ENCODE data around the gene TMEM91.

The TMEM91 gene

DNA sequence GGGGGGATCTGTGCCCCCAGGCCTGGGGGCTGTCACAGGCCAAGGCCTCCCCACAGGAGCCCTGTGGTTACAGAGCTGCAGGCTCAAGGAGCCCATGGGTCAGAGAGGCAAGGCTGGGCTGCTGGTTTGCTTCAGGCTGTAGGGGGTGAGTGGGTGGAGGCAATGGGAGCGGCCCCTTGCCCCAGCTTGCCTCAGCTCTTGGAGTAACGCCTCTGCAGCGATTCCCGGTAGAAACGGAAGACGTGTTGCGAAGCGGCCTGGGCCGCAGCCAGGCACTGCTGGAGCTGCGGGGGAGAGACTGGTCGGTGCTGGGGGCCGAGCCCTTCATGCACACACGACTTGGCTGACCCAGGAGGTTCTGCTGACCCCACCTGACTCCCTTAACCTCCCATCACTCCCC, 10.1 kb downstream of the TMEM91 start:
- no peak for TF ChIP-seq CTCF (IDR thresholded peaks at IDR 0.05)
- Histone ChIP-seq H3K27me3 (no peaks in the 10 kb centered on the region), H3K27ac (no peak overlapping the region), H3K4me3 (no peak overlapping the region), H3K9me3 (no peaks in the 10 kb centered on the region), H3K4me1 (no peaks in the 10 kb centered on the region), H3K36me3 (peaks cover 20 to 94% (median 48%) of the 10 kb centered on the region in 3 donors)
- intact Hi-C loops (cut with DNase I; ENCODE audit: low total_unique reads), result no loop called here
- DNase-seq, result no peak

DNA sequence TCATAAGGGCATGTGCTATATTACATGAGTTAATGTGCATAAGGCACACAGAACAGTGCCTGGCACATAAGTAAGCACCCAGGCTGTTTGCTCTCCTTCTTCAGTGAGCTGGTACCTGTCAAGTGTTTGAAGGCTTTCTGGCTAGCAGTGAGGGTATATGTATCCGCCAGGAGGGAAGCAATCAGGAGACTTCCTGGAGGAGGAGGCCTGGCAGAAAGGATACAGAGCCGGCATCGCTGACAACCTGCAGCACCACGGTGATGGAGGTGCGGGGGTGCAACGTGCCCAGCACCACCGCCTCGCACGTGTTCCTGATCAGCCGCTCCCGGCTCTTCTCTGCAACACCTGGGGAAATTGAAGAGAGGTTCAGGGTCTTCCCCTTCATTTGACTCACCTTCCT, 15.3 kb downstream of the TMEM91 start:
- Histone ChIP-seq H3K9me3 (no peaks in the 10 kb centered on the region), H3K36me3 (peaks cover 24 to 62% (median 37%) of the 10 kb centered on the region in 3 donors), H3K27me3 (no peaks in the 10 kb centered on the region), H3K4me1 (peaks cover 0 to 14% (median 6%) of the 10 kb centered on the region in 4 donors), H3K27ac (no peak overlapping the region), H3K4me3 (no peak overlapping the region)
- no peak for TF ChIP-seq CTCF (IDR thresholded peaks at IDR 0.05)
- intact Hi-C loops (cut with DNase I; ENCODE audit: low total_unique reads), result no loop called here
- no peak for DNase-seq

GRCh38 chr19:41392775-41393174, 16.4 kb downstream of the TMEM91 start:
- Histone ChIP-seq H3K27ac (no peak overlapping the region), H3K27me3 (no peaks in the 10 kb centered on the region), H3K4me3 (no peak overlapping the region), H3K36me3 (peaks cover 21 to 51% (median 29%) of the 10 kb centered on the region in 3 donors), H3K4me1 (peaks cover 0 to 18% (median 8%) of the 10 kb centered on the region in 4 donors), H3K9me3 (no peaks in the 10 kb centered on the region)
- no peak for DNase-seq
- no peak for TF ChIP-seq CTCF (IDR thresholded peaks at IDR 0.05)
- intact Hi-C loops (cut with DNase I; ENCODE audit: low total_unique reads), result no loop called here

GRCh38 chr19:41395355-41395754, 19.0 kb downstream of the TMEM91 start:
- TF ChIP-seq CTCF (IDR thresholded peaks at IDR 0.05), result no peak
- intact Hi-C loops (cut with DNase I; ENCODE audit: low total_unique reads), result no loop called here
- no peak for DNase-seq
- Histone ChIP-seq H3K9me3 (no peaks in the 10 kb centered on the region), H3K4me1 (peaks cover 0 to 32% (median 20%) of the 10 kb centered on the region in 4 donors), H3K36me3 (peaks cover 13 to 25% (median 18%) of the 10 kb centered on the region in 3 donors), H3K27ac (no peak overlapping the region), H3K4me3 (no peak overlapping the region), H3K27me3 (no peaks in the 10 kb centered on the region)

DNA sequence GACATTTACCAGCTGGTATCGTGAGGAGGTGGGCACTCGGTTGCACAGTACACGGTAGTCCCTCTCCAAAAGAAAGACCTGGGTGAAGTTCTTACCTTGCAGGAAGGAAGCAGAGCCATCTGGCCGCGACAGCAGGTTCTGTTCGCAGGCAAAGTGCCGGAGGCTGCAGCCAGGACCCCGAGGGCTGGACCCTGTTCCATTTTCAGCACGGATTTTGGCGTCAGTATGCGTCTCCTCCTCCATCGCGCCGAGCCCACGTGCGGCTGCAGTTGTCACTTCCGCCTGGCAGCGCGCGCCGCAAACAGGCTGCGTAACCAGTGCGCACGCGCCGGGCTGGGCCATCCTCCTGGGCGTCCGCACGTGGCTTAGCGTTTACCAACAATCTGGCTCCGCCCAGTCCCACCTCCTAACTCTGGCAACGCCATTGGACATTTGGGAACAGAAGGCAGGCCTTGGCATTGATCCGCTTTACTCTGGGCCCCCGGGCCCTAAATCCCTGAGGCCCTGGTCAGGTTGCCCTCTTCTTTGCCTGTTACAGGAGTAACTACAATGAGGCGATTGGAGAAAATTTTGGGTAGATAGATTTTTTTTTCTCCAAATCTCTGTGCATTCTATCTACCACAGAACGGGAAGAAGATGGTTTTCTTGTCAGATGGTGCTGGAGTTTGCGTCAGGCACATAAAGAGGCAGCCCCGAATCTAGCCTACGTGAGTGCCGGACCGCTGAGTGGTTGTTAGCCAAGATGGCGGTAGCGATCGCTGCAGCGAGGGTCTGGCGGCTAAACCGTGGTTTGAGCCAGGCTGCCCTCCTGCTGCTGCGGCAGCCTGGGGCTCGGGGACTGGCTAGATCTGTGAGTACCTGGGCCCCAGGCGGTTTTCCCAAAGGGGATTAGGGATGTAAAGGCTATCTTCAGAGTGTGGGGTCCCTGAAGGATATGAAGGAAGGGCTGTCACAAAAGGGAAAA, 21.0 kb downstream of the TMEM91 start, which contains the start of the genes BCKDHA and EXOSC5:
TSS of gene BCKDHA (plus strand) at position 733 of the 964 bp plus-strand sequence. CDS start at position 743, 10 bp downstream.
TSS of gene EXOSC5 (minus strand) at position 274 of the 964 bp plus-strand sequence. CDS start at position 243, 31 bp downstream.
- H3K27me3 ChIP-seq, result no peaks in the 10 kb centered on the region
- peaks cover 0 to 32% (median 20%) of the 10 kb centered on the region in 4 donors for H3K4me1 ChIP-seq
- peak within 1 kb of the TSS; percentile 88 to 89 for H3K4me3 ChIP-seq
- peaks cover 0 to 13% (median 8%) of the 10 kb centered on the region in 3 donors for H3K36me3 ChIP-seq
- intact Hi-C loops (cut with DNase I; ENCODE audit: low total_unique reads), result no loop called here
- H3K9me3 ChIP-seq, result no peaks in the 10 kb centered on the region
- peak; percentile 99 to 100 for DNase-seq
- peak within 1 kb of the TSS; percentile 94 to 96 for H3K27ac ChIP-seq
- TF ChIP-seq CTCF (IDR thresholded peaks at IDR 0.05), result no peak
